ENCODE measurements around the gene ALDH1A2.
"Not testable (repeated sequence)": the region's sequence is repeated elsewhere in the genome, so short reads cannot be mapped to it uniquely, and the experiment has no call there.

The ALDH1A2 gene

GRCh38 chr15:58039079-58040035 lies 26.2 kb downstream of the ALDH1A2 start:
- DNase-seq: no peak

- DNase-seq: peak; percentile 64
Observed at GRCh38 chr15:58038426-58039078, 27.0 kb downstream of the ALDH1A2 start.

GRCh38 chr15:58037723-58038301 lies 27.7 kb downstream of the ALDH1A2 start:
- no peak for DNase-seq

- DNase-seq: no peak
Observed at GRCh38 chr15:58036579-58036978, 28.9 kb downstream of the ALDH1A2 start.

GRCh38 chr15:58028392-58028791 lies 37.1 kb downstream of the ALDH1A2 start:
- not testable (repeated sequence) for DNase-seq

GRCh38 chr15:58026552-58026951 lies 39.0 kb downstream of the ALDH1A2 start:
- DNase-seq: no peak

GRCh38 chr15:58026051-58026450 lies 39.5 kb downstream of the ALDH1A2 start:
- DNase-seq: no peak

GRCh38 chr15:58021332-58022230 lies 43.9 kb downstream of the ALDH1A2 start:
- DNase-seq: no peak

GRCh38 chr15:58019503-58020376 lies 45.8 kb downstream of the ALDH1A2 start:
- no peak for DNase-seq

GRCh38 chr15:58017869-58018268 lies 47.6 kb downstream of the ALDH1A2 start:
- no peak for DNase-seq

- no peak for DNase-seq
Observed at GRCh38 chr15:58016581-58017175, 48.8 kb downstream of the ALDH1A2 start.

GRCh38 chr15:58015565-58015964 lies 49.9 kb downstream of the ALDH1A2 start:
- DNase-seq: no peak

- no peak for DNase-seq
Observed at GRCh38 chr15:58014470-58014869, 51.0 kb downstream of the ALDH1A2 start.

GRCh38 chr15:58014040-58014439 lies 51.5 kb downstream of the ALDH1A2 start:
- DNase-seq: no peak

- DNase-seq: no peak
Observed at GRCh38 chr15:58010983-58011382, 54.5 kb downstream of the ALDH1A2 start.

GRCh38 chr15:58003810-58004209 lies 61.7 kb downstream of the ALDH1A2 start:
- no peak for DNase-seq

GRCh38 chr15:58002338-58003126 lies 63.0 kb downstream of the ALDH1A2 start:
- no peak for DNase-seq

GRCh38 chr15:57999699-58000098 lies 65.8 kb downstream of the ALDH1A2 start:
- not testable (repeated sequence) for DNase-seq

- DNase-seq: no peak
Observed at GRCh38 chr15:57996561-57996960, 69.0 kb downstream of the ALDH1A2 start.
